Ishikawa (cell line): ENCODE data around the gene RBPJ.

ENCODE experiments used
- CEBPB ChIP-seq: IDR thresholded peaks from 2 replicates; pipeline ENCODE4 v1.6.1; 2012
- CREB1 ChIP-seq: IDR thresholded peaks from 2 replicates; pipeline ENCODE4 v1.6.1; 2012; ENCODE audit warnings: low read depth
- EGR1 ChIP-seq: IDR thresholded peaks from 2 replicates; pipeline ENCODE4 v1.6.1; 2012
- EP300 ChIP-seq: IDR thresholded peaks from 2 replicates; pipeline ENCODE4 v1.6.1; 2012; ENCODE audit warnings: borderline replicate concordance
- FOXM1 ChIP-seq: IDR thresholded peaks from 2 replicates; pipeline ENCODE4 v1.6.1; 2012; ENCODE audit warnings: low read depth, borderline replicate concordance
- MAX ChIP-seq: IDR thresholded peaks from 2 replicates; pipeline ENCODE4 v1.6.1; 2012
- NFIC ChIP-seq: IDR thresholded peaks from 2 replicates; pipeline ENCODE4 v1.6.1; 2012
- RAD21 ChIP-seq: IDR thresholded peaks from 2 replicates; pipeline ENCODE4 v1.6.1; 2012; ENCODE audit warnings: low read depth
- REST ChIP-seq: IDR thresholded peaks from 2 replicates; pipeline ENCODE4 v1.6.1; 2012; ENCODE audit warnings: low read depth, mild to moderate bottlenecking
- TAF1 ChIP-seq: IDR thresholded peaks from 2 replicates; pipeline ENCODE4 v1.6.1; 2012; ENCODE audit warnings: low read depth, mild to moderate bottlenecking
- TCF12 ChIP-seq: IDR thresholded peaks from 2 replicates; pipeline ENCODE4 v1.6.1; 2012; ENCODE audit warnings: low read depth
- TEAD4 ChIP-seq: IDR thresholded peaks from 2 replicates; pipeline ENCODE4 v1.6.1; 2012
- USF1 ChIP-seq: IDR thresholded peaks from 2 replicates; pipeline ENCODE4 v1.6.1; 2012
- YY1 ChIP-seq: IDR thresholded peaks from 2 replicates; pipeline ENCODE4 v1.6.1; 2012; ENCODE audit warnings: low read depth
- ZBTB7A ChIP-seq: IDR thresholded peaks from 2 replicates; pipeline ENCODE4 v1.6.1; 2012; ENCODE audit warnings: low read depth

RBPJ gene

GRCh38 chr4:26365537-26366150 is 44.8 kb downstream of the RBPJ start:
- TF ChIP-seq CREB1 (no peak), RAD21 (no peak), EP300 (no peak)

- no peak for TF ChIP-seq RAD21
- TF ChIP-seq TEAD4: no peak
- no peak for TF ChIP-seq FOXM1
- no peak for TF ChIP-seq ZBTB7A
- TF ChIP-seq CEBPB: no peak
- TF ChIP-seq REST: no peak
Measured at GRCh38 chr4:26367811-26368210, 47.0 kb downstream of the RBPJ start.

- TF ChIP-seq NFIC (no peak), TAF1 (no peak), TCF12 (no peak), MAX (no peak), USF1 (no peak), EP300 (no peak), TEAD4 (no peak), ZBTB7A (no peak)
Measured at GRCh38 chr4:26368685-26369084, 47.9 kb downstream of the RBPJ start.

- no peak for TF ChIP-seq EP300
- TF ChIP-seq MAX: no peak
- no peak for TF ChIP-seq NFIC
- TF ChIP-seq FOXM1: no peak
- no peak for TF ChIP-seq TEAD4
- TF ChIP-seq ZBTB7A: no peak
- no peak for TF ChIP-seq CREB1
- TF ChIP-seq CEBPB: no peak
- no peak for TF ChIP-seq USF1
Measured at GRCh38 chr4:26369132-26369531, 48.3 kb downstream of the RBPJ start.

- TF ChIP-seq TCF12 (no peak), EGR1 (no peak), USF1 (no peak), YY1 (no peak), TAF1 (no peak), CEBPB (no peak), NFIC (no peak), RAD21 (no peak), MAX (no peak), ZBTB7A (no peak), CREB1 (no peak), EP300 (no peak), TEAD4 (no peak), REST (no peak), FOXM1 (no peak)
Measured at GRCh38 chr4:26369581-26369980, 48.8 kb downstream of the RBPJ start.

GRCh38 chr4:26372076-26372475 is 51.3 kb downstream of the RBPJ start:
- no peak for TF ChIP-seq CEBPB
- no peak for TF ChIP-seq EGR1
- TF ChIP-seq ZBTB7A: no peak
- no peak for TF ChIP-seq MAX
- TF ChIP-seq TCF12: no peak
